SK-N-SH (cell line): ENCODE results near the gene GHR. TPM values are rescaled to one million over a fixed set of nuclear protein-coding genes. Genes with fewer than 3 reads are reported as not detected.

Source experiments
- CTCF ChIA-PET: fragments of 300-600, 350-600 bp; formaldehyde crosslinking; extraction: SDS; loops from one replicate; lab custom pipeline; 2021; lab: Yijun Ruan, JAX
- POLR2A ChIA-PET: fragments of 350-600 bp; sonication (Branson Sonifier 250); formaldehyde crosslinking; extraction: SDS; loops from one replicate; lab custom pipeline; 2020; ENCODE audit warnings: antibody characterized with exemption, inconsistent platforms; lab: Yijun Ruan, JAX
- DNase-seq: peaks from one replicate; pipeline ENCODE4 v3.0.0; 2012
- H2AFZ ChIP-seq: fragments of 200-600 bp; sonication (generic); 2 replicates; pipeline ENCODE4 v1.8.1; 2016; ENCODE audit warnings: antibody characterized with exemption, mild to moderate bottlenecking, low read depth
- H3F3A ChIP-seq: fragments of 200-600 bp; sonication (generic); replicated peaks from 2 replicates; pipeline ENCODE3; 2016; ENCODE audit warnings: antibody characterized with exemption, mild to moderate bottlenecking; ENCODE audit not compliant: insufficient read depth
- H3K27ac ChIP-seq, 2 experiments: fragments of 200-500 bp in 1 of 2; fragments of 200-600 bp in 1 of 2; sonication (Bioruptor generic) in 1 of 2; sonication (generic), shearing (Covaris generic) in 1 of 2; 2 replicates each; pipeline versions ENCODE4 v1.5.1 to v1.6.1; 2014 to 2016; ENCODE audit warnings: low read depth in 2 of 2, inconsistent platforms in 1 of 2, low read length in 1 of 2, mild to moderate bottlenecking in 1 of 2, mixed read lengths in 1 of 2
- H3K27me3 ChIP-seq: fragments of 200-600 bp; sonication (generic), shearing (Covaris generic); 2 replicates; pipeline ENCODE4 v1.6.1; 2016; ENCODE audit warnings: mixed run types; ENCODE audit not compliant: insufficient read depth
- H3K36me3 ChIP-seq, 2 experiments: fragments of 200-500 bp in 1 of 2; fragments of 200-600 bp in 1 of 2; sonication (Bioruptor generic) in 1 of 2; sonication (generic) in 1 of 2; replicated peaks in 1 of 2; 2 replicates each; pipeline versions ENCODE3 to v1.5.1; 2014 to 2016; ENCODE audit warnings: low read length in 1 of 2, mild to moderate bottlenecking in 1 of 2; ENCODE audit not compliant: insufficient read depth in 2 of 2, control insufficient read depth in 1 of 2
- H3K4me1 ChIP-seq, 2 experiments: fragments of 200-500 bp in 1 of 2; fragments of 200-600 bp in 1 of 2; sonication (Bioruptor generic) in 1 of 2; sonication (generic), shearing (Covaris generic) in 1 of 2; 2 replicates each; pipeline versions ENCODE4 v1.5.1 to v1.6.1; 2014 to 2016; ENCODE audit warnings: low read depth in 1 of 2, low read length in 1 of 2, mixed run types in 1 of 2; ENCODE audit not compliant: insufficient read depth in 2 of 2, control insufficient read depth in 1 of 2
- H3K4me2 ChIP-seq: fragments of 200-600 bp; sonication (generic), shearing (Covaris generic); 2 replicates; pipeline ENCODE4 v1.6.1; 2017; ENCODE audit warnings: mixed run types
- H3K4me3 ChIP-seq, 2 experiments: fragments of 200-500 bp in 1 of 2; fragments of 200-600 bp in 1 of 2; sonication (Bioruptor generic) in 1 of 2; sonication (generic), shearing (Covaris generic) in 1 of 2; 2 replicates each; pipeline versions ENCODE4 v1.5.1 to v1.8.1; 2014 to 2016; ENCODE audit warnings: low read depth in 2 of 2, inconsistent platforms in 1 of 2, low read length in 1 of 2, mild to moderate bottlenecking in 1 of 2, mixed read lengths in 1 of 2, moderate library complexity in 1 of 2
- H3K79me2 ChIP-seq: fragments of 200-600 bp; sonication (generic); 2 replicates; pipeline ENCODE4 v1.8.1; 2017; ENCODE audit warnings: mild to moderate bottlenecking; ENCODE audit not compliant: insufficient read depth
- H3K9ac ChIP-seq: fragments of 200-600 bp; sonication (generic); 2 replicates; pipeline ENCODE4 v1.6.1; 2017; ENCODE audit warnings: mixed run types
- H3K9me2 ChIP-seq: fragments of 200-600 bp; sonication (generic); 2 replicates; pipeline ENCODE4 v1.6.1; 2017; ENCODE audit warnings: mixed run types
- H3K9me3 ChIP-seq: fragments of 200-600 bp; sonication (generic); 2 replicates; pipeline ENCODE4 v1.6.1; 2017; ENCODE audit warnings: mixed run types, mild to moderate bottlenecking, moderate library complexity
- H4K20me1 ChIP-seq: fragments of 200-600 bp; sonication (generic); 2 replicates; pipeline ENCODE4 v1.6.1; 2017; ENCODE audit warnings: mild to moderate bottlenecking, mixed run types; ENCODE audit not compliant: insufficient read depth
- ELF1 ChIP-seq: IDR thresholded peaks from 2 replicates; pipeline ENCODE4 v1.4.0; 2012
- FOXM1 ChIP-seq: IDR thresholded peaks from 2 replicates; pipeline ENCODE4 v1.4.0; 2012; ENCODE audit warnings: low read depth, mild to moderate bottlenecking
- GATA2 ChIP-seq: sonication (generic); formaldehyde crosslinking; IDR thresholded peaks from 2 replicates; pipeline ENCODE4 v1.5.0; 2020; ENCODE audit warnings: mild to moderate bottlenecking, missing genetic modification reagents
- MXI1 ChIP-seq: IDR thresholded peaks from 2 replicates; pipeline ENCODE4 v1.6.1; 2012; ENCODE audit warnings: mild to moderate bottlenecking, low read depth, low read length, improper control_type of control experiment
- NFIC ChIP-seq: IDR thresholded peaks from 2 replicates; pipeline ENCODE4 v1.4.0; 2012; ENCODE audit warnings: borderline replicate concordance
- POLR2AphosphoS5 ChIP-seq: IDR thresholded peaks from 2 replicates; pipeline ENCODE4 v1.6.1; 2012; ENCODE audit warnings: low read depth, low read length
- RCOR1 ChIP-seq: fragments of 150-350 bp; IDR thresholded peaks from 2 replicates; pipeline ENCODE4 v1.6.1; 2017; ENCODE audit warnings: antibody characterized with exemption, low read length
- SIN3A ChIP-seq: IDR thresholded peaks from 2 replicates; pipeline ENCODE4 v1.6.1; 2012; ENCODE audit warnings: low read depth, mild to moderate bottlenecking, low read length, moderate library complexity, borderline replicate concordance
- TAF1 ChIP-seq: IDR thresholded peaks from 2 replicates; pipeline ENCODE4 v1.6.1; 2012; ENCODE audit warnings: low read depth, mild to moderate bottlenecking, low read length, moderate library complexity, borderline replicate concordance
- TCF12 ChIP-seq: IDR thresholded peaks from 2 replicates; pipeline ENCODE4 v1.4.0; 2012
- TEAD4 ChIP-seq: IDR thresholded peaks from 2 replicates; pipeline ENCODE4 v1.4.0; 2012; ENCODE audit warnings: mild to moderate bottlenecking, borderline replicate concordance; ENCODE audit not compliant: insufficient read depth
- WGBS: methylation state at CpG from one replicate; pipeline ENCODE4 v1.1.6; 2017; ENCODE audit warnings: low lambda C conversion rate; 5-methylcytosine and 5-hydroxymethylcytosine counted together
- polyA plus RNA-seq, 3 experiments: library from polyadenylated mRNA; depleted of rRNA; stranded (reverse); fragments of >200 nt; gene quantifications; 2 replicates each; pipeline ENCODE4 v1.2.3, GENCODE V29; 2012
- TF ChIP-seq, protein P1 (sequence below): fragments of 200-600 bp; sonication (generic); IDR thresholded peaks from 2 replicates; pipeline ENCODE4 v1.6.1; 2017; ENCODE audit warnings: antibody characterized with exemption, mild to moderate bottlenecking, moderate library complexity
- TF ChIP-seq, protein P2 (sequence below): IDR thresholded peaks from 2 replicates; pipeline ENCODE4 v1.6.1; 2012; ENCODE audit warnings: mild to moderate bottlenecking, low read depth, low read length, moderate library complexity
- TF ChIP-seq, protein P3 (sequence below): IDR thresholded peaks from 2 replicates; pipeline ENCODE4 v1.4.0; 2012; ENCODE audit warnings: low read depth, borderline replicate concordance
- TF ChIP-seq, protein P4 (sequence below): IDR thresholded peaks from 2 replicates; pipeline ENCODE4 v1.4.0; 2012; ENCODE audit warnings: low read depth

Gene GHR
- polyA plus RNA-seq, 1 of the 3 experiments (the other 2 are of a cell fraction): 0.03 TPM

DNA sequence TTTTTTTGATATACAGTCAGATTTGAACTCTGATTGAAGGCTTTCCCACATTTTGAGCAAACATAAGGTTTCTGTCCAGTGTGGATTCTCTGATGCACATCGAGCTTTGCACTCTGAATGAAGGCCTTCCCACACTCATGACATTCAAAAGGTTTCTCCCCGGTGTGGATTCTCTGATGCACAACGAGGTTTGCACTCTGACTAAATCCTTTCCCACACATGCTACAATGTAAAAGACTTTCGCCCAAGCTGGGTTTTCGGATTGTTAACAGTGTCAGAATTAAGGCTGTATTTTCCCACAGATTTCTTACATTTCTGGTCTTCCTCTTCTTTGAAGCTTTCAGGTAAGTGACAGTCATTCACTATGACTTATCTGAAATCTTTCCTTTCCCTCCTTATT lies 44.3 kb downstream of the GHR start:
- Histone ChIP-seq H3K9me3 (no peaks in the 10 kb centered on the region), H3K27me3 (peaks cover 20% of the 10 kb centered on the region; the same call in 1 of the 2 replicates), H3F3A (no peaks in the 10 kb centered on the region), H3K4me3 (no peak overlapping the region), H3K27ac (no peak overlapping the region), H3K9ac (no peak overlapping the region), H3K79me2 (no peaks in the 10 kb centered on the region), H3K36me3 (no peaks in the 10 kb centered on the region), H4K20me1 (no peaks in the 10 kb centered on the region), H3K9me2 (no peaks in the 10 kb centered on the region), H3K4me2 (no peak overlapping the region), H3K4me1 (no peaks in the 10 kb centered on the region), H2AFZ (no peak overlapping the region)
- TF ChIP-seq TCF12 (no peak), MXI1 (no peak), TAF1 (no peak), POLR2AphosphoS5 (no peak), NFIC (no peak), TEAD4 (no peak), SIN3A (no peak), GATA2 (no peak), ELF1 (no peak), RCOR1 (no peak), FOXM1 (no peak)
- TF ChIP-seq, protein P1, sequence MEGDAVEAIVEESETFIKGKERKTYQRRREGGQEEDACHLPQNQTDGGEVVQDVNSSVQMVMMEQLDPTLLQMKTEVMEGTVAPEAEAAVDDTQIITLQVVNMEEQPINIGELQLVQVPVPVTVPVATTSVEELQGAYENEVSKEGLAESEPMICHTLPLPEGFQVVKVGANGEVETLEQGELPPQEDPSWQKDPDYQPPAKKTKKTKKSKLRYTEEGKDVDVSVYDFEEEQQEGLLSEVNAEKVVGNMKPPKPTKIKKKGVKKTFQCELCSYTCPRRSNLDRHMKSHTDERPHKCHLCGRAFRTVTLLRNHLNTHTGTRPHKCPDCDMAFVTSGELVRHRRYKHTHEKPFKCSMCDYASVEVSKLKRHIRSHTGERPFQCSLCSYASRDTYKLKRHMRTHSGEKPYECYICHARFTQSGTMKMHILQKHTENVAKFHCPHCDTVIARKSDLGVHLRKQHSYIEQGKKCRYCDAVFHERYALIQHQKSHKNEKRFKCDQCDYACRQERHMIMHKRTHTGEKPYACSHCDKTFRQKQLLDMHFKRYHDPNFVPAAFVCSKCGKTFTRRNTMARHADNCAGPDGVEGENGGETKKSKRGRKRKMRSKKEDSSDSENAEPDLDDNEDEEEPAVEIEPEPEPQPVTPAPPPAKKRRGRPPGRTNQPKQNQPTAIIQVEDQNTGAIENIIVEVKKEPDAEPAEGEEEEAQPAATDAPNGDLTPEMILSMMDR: no peak
- TF ChIP-seq, protein P2, sequence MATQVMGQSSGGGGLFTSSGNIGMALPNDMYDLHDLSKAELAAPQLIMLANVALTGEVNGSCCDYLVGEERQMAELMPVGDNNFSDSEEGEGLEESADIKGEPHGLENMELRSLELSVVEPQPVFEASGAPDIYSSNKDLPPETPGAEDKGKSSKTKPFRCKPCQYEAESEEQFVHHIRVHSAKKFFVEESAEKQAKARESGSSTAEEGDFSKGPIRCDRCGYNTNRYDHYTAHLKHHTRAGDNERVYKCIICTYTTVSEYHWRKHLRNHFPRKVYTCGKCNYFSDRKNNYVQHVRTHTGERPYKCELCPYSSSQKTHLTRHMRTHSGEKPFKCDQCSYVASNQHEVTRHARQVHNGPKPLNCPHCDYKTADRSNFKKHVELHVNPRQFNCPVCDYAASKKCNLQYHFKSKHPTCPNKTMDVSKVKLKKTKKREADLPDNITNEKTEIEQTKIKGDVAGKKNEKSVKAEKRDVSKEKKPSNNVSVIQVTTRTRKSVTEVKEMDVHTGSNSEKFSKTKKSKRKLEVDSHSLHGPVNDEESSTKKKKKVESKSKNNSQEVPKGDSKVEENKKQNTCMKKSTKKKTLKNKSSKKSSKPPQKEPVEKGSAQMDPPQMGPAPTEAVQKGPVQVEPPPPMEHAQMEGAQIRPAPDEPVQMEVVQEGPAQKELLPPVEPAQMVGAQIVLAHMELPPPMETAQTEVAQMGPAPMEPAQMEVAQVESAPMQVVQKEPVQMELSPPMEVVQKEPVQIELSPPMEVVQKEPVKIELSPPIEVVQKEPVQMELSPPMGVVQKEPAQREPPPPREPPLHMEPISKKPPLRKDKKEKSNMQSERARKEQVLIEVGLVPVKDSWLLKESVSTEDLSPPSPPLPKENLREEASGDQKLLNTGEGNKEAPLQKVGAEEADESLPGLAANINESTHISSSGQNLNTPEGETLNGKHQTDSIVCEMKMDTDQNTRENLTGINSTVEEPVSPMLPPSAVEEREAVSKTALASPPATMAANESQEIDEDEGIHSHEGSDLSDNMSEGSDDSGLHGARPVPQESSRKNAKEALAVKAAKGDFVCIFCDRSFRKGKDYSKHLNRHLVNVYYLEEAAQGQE: no peak
- TF ChIP-seq, protein P3, sequence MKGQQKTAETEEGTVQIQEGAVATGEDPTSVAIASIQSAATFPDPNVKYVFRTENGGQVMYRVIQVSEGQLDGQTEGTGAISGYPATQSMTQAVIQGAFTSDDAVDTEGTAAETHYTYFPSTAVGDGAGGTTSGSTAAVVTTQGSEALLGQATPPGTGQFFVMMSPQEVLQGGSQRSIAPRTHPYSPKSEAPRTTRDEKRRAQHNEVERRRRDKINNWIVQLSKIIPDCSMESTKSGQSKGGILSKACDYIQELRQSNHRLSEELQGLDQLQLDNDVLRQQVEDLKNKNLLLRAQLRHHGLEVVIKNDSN: no peak
- TF ChIP-seq, protein P4, sequence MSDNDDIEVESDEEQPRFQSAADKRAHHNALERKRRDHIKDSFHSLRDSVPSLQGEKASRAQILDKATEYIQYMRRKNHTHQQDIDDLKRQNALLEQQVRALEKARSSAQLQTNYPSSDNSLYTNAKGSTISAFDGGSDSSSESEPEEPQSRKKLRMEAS: no peak
- POLR2A ChIA-PET: no interaction called here
- 0% methylated on average over 5 of the region's 5 CpGs for WGBS
- CTCF ChIA-PET: interaction anchor here (1.1 kb wide), 1 partner anchor 19 kb away, joined by 3 read pairs; no protein-coding TSS in a partner anchor
- no peak for DNase-seq
